Putamen (tissue), 1 donor: ENCODE results near the gene WDFY2.

Source experiments
- DNase-seq: peaks from one replicate; pipeline ENCODE4 v3.0.0-alpha.2; 2016; ENCODE audit warnings: low spot score

WDFY2 gene

DNA sequence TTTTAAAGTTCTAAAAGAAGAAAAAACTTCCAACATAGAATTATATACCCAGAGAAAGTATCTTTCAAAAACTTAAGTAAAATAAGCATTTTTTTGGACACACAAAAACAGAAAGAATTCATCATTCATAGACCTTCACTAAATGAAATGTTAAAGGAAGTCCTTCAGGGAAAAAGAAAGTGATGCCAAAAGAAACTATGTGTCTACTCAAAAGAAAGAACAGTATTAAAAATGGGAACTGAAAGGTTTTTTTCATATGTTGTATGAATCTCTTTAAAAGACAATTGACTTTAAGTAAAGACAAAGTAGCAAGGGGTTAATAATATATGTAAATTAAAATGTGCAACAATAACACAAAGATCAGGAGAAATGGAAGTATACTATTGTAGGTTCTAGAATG, 123.2 kb downstream of the WDFY2 start:
- DNase-seq = no peak

DNA sequence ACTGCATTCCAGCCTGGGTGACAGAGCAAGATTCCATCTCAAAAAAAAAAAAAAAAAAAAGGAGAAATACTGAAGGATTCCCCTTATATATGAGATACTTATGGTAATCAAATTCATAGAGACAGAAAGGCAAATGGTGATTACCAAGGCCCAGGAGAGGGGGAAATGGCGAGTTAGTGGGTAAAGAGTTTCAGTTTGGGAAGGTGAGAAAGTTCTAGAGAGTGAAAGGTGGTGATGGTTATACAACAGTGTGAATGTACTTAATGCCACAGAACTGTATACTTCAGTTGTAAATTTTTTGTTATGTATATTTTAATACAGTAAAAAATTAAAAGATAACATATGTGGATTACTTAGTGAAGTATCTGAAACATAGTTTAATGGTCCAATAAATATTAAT, 129.5 kb downstream of the WDFY2 start:
- no peak for DNase-seq

DNA sequence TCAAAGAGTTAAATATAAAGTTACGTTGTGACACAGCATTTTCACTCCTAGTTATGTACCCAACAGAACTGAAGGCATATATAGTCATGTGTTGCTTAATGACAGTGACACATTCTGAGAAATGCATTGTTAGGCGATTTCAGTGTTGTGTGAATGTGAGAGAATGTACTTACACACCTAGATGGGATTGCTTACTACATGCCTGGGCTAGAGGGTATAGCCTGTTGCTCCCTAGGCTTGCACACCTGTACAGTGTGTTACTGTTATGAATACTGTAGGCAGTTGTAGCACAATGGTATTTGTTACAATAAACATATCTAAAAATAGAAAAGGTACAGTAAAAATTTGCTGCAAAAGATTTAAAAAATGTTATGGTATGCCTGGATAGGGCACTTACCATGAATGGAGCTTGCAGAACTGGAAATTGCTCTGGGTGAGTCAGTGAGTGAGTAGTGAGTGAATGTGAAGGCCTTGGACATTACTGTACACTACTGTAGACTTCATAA, 130.5 kb downstream of the WDFY2 start:
- no peak for DNase-seq

DNA sequence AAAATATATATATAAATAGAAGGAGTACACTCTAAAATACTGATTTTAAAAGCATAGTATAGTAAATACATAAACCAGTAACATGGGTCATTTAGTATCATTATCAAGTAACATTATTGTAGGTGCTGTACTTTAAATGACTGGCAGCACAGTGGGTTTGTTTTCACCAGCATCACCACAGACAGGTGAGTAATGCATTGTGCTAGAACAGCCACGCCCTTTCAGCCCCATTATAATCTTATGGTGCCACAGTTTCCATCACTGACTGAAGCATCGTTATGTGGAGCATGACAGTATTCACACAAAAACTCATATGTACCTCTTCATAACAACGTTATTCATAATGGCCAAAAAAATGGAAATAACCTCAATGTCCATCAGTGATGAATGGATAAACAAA, 131.4 kb downstream of the WDFY2 start:
- no peak for DNase-seq

DNA sequence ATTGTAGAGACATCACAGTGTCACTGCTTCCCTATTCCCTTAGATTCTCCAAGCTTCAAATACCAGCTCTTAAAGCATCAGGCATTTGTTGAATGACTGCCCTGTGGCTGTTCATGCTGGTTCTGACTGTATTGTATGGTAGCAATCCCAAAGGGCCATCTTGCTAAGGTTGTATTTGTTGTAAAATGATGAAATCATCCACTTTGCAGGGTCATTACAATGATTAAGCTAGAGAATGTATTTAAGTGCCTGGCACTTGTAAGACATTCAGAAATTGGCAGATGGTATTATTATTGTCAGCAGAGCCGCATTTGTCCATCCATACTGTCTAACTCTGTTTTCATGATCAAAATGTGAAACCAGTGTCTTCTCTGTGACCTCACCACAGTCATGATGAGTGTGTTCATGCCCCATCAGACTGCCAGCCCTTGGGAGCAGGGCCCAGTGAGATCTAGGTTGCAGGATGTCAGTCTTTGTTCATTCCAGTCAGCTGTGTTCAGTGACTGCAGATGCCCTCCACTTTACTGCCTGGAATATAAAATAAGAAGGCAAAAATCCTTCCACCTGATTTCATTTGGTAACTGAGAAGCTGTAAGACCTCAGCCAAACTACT, 133.6 kb downstream of the WDFY2 start:
- no peak for DNase-seq

DNA sequence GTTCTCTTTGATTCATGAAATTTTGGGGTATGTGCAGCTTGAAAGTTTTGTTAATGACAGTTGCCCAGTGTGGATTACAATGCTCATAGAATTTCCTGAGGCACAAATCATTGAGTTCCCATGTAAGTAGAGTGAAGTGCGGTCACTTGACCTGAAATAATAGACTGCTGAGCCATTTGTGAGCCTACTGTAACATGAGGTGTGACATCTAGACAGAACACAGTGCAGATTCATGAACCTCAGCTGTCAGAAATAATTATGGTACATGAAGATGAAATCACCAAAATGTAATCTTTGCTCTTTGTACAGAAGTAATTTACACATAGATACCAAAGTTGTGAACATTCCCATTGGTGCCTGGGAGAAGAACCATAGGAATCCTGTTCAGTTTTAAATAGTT, 135.1 kb downstream of the WDFY2 start:
- no peak for DNase-seq

DNA sequence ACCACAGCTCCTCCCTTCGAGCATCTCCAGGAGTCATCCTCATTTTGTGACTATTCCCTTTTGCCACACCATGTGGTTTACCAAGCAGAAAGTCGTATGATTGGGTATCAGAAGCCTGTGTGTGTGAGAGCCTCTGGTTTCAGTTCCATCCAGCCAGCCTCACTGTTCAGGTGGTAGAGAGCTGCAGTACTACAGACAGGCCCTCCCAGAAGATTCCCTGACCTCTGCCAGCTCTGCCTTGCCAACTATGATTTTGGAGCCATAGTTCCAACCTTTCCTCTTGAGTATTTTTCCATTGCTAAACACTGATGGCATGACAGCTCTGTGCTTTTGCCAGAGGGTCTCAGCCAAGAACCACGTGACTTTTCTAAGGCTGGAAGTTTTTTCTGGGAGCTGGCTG, 137.2 kb downstream of the WDFY2 start:
- peak; percentile 40 for DNase-seq

DNA sequence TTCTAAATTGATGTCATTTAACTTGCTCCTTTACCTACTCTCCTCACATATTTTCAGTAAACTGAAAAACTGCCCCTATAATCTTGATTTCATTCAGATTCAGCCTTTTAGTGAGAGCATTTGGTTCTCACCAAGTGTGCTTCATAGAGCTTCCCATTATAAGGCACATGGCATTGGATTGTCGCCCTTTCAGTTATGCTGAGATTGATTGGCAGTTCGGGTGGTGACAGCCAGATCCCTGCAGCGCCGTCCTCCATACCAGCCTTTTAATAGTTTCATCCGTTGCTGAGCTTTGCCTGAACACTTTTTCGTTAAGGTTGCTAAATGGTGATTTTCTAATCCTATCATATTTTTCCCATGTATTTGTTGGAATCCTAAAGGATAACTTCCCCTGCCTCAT, 139.3 kb downstream of the WDFY2 start:
- DNase-seq = no peak

DNA sequence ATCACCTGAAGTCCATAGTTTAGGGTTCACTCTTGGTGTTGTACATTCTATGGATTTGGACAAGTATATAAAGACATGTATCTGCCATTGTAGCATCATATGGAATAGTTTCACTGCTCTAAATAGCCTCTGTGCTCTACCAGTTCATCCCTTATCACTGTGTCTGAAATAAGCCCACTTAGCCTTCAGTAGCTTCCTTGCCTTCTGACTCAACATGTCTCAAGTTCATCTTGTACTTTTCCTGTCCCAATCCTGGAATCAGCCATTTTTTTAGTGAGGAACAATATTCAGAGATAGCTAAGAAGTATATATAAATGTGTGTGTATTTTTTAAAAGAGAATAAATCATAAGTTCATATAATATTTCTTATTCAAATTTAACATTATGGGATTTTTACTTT, 140.5 kb downstream of the WDFY2 start:
- no peak for DNase-seq

DNA sequence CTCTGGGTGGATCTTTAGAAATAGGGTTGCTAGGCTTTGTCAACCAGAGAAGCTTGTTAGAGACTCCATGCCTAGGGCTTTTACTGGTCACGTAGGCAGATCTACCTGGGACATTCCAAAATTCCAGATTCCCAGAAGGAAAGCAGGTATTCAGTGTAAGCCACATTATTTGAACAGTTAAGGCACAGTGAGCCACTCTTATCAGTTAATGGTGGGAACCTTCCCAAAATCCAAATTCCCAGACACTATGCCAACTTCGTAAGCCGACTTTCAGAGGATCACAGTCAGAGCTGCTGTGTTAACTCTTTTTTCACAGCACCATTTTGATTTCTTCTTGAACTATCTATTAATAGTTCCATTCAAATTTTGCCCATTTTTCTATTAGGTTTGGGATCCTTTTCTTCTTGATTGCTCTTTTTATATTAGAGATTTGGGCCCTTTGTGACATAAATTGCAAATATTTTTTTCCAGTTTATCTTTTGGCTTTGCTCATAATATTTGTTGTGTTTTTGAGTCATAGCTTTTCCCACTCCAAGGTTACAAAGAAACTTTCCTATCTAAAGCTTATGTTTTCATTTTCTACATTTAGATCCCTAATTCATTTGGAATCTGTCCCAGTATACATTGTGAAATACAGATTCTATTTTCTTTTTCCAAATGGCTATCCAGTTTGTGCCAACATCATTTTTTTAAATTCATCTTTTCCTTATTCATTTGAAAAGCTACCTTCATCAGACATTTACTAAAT, 142.4 kb downstream of the WDFY2 start:
- DNase-seq = no peak

DNA sequence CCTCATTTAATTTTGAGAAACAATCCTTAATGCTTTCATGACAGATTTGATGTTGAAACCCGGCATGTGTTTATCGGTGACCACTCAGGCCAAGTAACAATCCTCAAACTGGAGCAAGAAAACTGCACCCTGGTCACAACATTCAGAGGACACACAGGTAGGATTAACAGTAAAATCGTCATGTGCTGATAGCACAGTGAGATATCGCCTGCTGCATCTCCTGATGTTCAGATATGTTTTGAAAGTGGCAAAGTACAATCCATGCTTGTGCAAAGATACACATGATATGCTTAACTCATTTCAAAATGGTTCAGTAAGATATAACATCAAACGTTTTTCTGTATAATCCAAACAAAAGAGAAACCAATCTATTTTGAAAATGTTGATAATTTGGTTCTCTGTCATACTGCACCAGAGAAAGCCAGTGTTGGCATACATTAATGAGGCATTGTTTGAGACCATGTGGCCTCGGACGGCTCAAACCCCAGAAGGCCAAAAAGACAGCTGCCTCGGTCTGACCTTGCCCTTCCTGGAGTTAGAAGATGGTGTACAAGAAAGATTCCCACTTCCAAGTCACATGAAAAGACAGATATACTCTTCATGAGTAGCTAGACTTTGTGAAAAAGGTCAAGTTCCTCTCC, 143.5 kb downstream of the WDFY2 start:
- DNase-seq = peak; percentile 71

DNA sequence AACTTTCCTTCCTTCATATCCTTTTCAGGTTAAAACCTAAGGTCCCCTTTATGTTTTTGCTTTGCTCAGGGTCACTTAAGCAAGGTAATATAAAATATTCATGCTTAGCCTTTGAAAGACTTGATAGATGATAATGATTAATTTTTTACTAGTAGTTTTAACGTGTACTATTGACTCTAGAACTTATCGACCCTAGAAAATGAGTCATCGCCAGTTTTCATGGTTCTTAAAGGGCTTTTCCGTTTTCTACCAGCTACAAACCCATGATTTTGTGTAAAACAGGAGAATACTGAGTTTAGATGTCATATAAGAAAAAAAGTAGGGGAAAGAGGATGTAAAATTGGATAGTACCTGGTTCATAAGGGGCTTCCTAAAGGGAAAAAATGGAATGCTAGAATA, 144.0 kb downstream of the WDFY2 start:
- DNase-seq = no peak

DNA sequence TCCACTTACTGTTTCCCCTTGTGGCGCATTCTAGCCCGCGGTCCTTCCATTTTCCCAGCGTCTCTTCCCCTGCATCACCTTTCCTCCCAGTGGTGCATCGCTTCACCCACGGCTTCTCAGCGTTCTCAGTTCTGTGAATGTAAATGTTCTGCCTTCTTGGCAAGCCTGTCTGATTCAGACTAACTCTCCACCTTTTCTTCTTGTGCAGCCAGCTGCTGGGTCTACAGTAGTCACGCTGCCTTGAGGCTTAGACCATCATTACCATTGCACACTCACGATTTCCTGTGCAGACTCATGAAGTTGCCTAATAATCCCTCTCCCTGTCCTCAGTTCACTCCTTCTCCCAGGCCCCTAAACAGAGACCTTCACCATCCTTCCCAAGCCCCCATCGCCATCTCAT, 144.7 kb downstream of the WDFY2 start:
- no peak for DNase-seq

DNA sequence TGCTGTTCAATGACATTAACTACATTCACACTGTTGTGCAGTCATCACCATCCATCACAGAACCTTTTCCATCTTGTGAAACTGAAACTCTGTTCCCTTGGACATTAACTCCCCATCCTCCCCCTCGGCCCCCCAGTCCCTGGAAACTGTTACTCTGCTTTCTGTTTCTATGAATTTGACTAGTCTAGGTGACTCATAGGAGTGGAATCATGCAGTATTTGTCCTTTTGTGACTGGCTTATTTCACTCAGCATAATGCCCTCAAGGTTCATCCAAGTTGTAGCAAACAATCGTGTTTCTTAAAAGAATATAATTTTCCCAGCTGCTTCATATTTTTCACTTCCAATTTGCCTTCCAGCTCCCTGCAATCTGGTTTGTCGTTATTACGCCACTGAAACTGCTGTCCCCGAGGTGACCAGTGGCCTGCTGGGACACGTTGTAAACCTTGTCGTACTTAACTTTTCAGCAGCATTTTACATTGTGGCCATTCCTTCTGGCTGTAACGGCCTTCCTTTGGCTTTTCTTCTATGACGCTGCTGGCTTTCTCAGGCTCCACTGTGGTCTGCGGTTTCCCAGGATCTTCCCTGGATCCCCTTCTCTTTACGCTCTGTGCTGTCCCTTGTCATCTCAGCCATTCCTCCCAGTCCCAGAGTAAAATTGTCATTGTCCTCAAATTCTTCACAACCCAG, 145.7 kb downstream of the WDFY2 start:
- DNase-seq = no peak

DNA sequence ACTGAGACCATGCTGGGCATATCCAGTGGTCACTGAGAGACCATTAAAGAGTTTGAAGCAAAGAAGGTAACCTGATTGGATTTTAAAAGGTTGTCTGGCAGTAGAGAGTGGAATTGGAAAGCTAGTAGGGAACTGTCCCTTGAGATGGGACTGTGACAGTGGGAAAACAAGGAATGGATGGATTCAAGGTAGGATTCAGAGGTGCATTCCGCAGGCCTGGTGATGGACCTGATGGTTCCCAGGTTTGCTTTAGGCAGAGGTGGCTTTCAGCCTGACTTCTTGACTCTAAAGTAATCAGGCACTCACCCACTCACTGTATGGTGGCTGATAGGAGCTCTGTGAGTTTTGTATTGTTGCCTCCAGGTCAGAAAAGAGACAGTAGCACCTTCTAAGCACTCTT, 146.7 kb downstream of the WDFY2 start:
- no peak for DNase-seq

DNA sequence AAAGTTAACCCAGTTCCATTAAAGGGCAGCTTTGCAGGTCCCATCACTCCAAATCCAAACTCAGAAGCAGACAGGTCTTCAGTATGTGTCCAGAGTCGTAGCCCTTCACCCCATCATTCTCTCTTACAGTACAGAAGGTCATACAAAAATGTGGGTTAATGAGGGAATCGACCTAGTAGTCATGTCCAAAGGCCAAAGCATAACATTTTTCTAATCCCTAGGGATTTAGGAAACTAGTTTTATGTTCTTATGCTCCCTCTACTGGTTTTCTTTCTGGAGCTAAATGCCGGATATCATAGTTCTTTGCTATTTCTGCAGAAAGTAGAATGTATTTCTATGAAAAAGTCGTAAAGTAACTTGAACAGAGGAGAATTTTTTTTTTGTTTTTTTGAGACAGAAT, 147.5 kb downstream of the WDFY2 start:
- DNase-seq = peak; percentile 44

DNA sequence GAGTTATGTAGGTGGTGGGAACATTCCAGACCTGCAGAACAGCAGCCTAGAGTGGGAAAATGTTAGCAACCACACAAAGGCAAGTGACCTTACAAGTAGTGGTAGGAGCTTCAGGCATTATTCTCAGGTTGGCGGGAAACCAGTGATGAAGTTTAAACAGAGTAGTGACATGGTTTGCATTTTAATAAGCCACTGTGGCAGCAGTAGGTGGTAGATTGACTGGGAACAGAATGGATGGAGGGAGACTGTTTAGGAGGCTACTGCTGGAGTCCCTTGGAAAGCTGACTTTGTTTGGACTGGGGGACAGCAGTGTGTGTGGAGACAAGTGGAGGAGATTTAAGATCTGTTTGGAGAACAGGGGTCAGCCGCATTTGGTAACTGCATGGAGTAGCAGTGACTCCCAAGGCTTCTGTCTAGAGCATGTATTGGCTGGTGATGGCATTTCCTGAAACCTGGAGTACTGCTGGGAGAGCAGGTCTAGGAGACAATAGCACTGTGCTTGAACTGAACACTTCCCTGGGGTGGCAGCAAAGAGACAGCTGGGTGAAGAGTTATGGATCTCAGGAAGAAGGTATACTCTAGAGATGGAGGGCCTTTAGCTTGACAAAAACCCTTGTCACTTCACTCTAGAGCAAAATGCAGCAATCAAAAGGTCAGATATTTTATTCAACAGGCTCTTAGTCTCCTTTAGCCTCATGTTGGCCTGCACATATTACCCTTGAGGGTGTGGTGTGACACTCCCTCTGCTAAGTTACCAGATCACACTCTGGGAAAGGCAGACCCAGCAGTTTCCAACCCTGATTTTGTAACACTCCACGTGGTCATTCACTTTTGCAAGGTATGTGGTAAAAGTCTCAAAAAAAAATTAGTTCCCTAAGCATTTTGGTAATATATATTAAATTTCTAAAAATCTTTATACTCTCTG, 149.4 kb downstream of the WDFY2 start:
- DNase-seq = no peak

DNA sequence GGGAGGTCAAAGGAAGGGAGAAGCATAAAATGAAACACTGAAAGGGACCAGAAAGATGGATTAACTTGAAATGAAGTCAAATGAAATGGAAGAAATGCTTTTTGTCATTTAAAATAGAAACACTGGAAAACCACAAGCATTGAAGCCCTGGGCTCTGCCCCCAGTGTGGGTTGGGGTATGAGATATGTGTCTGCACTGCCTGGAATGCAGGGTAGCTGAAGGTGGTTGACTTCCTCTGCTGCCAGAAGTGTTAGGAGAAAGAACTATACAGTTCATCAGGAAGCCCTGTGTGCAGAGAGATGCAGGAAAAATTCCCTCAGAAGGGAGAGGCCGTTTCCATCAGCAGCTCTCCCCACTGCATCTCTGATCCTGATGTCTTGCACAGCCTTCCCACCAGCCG, 150.5 kb downstream of the WDFY2 start:
- DNase-seq = no peak

DNA sequence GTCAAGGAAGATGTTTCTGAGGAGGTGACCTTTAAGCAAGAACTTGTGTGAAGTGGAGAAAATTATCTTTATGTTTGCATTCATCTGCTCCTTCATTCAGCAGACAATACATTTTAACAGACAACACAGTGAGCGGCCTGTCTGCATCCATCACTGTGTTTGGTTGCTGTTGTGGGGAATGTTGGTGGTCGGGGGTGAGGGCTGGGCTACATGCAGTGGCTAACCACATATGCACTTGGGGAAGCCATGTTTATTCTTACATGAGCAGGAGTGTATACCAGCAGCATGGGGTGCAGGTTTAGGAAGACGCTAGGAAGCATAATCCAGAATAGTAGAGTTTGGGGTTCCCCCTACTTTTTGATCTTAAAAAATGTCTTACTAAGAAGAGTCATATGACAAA, 153.3 kb downstream of the WDFY2 start:
- no peak for DNase-seq

DNA sequence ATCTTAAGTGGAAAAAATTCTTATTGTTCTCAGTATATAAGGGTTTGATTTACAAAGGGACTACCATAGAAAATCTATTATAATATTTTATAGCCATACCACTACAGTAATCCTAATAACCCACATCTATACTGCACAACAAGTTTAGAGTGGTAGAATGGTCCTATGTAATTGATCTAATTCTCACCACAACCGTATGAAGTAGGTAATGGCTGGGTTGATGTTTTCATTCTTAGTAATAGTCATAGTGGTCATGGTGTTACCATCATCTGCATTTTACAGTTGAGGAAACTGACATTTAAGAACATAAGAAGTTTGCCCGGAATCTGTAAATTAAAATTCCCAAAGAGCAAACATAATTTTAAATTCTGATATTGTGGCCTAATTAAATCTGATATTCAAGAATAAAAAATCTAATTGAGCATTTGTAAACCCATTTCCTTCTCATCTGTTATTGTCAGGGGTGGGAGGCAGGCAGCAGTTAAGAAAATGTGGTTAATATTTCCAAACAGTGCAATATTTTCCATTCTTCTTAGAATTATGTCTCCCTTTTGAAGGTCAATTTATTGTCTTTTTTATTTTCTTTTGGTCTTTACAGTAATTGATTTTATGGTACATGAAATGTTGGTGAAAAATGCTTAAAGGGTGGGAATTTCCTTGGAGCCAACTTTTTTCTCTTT, 154.1 kb downstream of the WDFY2 start:
- no peak for DNase-seq
